ENCODE data around the gene EGFR.

- TF ChIP-seq POLR2A (IDR thresholded peaks at IDR 0.05) (no peak), CTCF (IDR thresholded peaks at IDR 0.05) (no peak)
Measured at GRCh38 chr7:55147101-55147500, 128.3 kb downstream of the EGFR start.

All from lower leg skin (tissue), 3 donors.